Right ventricle myocardium superior (tissue), 1 donor: Measurements from ENCODE around the gene NUP205. TPM values are rescaled to one million over a fixed set of nuclear protein-coding genes. Genes with fewer than 3 reads are reported as not detected.
"Not testable (repeated sequence)": the region's sequence is repeated elsewhere in the genome, so short reads cannot be mapped to it uniquely, and the experiment has no call there.

Experiments used
- ATAC-seq: fragments of 200-7000 bp; cut with Tn5 transposase; one replicate; pipeline ENCODE4 v1.9.1; 2020; ENCODE audit warnings: mild to moderate bottlenecking; ENCODE audit not compliant: poor library complexity
- DNase-seq: peaks from one replicate; pipeline ENCODE4 v3.0.0-alpha.2; 2020
- intact Hi-C: fragments of 100-400 bp; cut with DNase I; formaldehyde crosslinking; loops from one replicate; pipeline ENCODE4 v1.11.2; 2022
- total RNA-seq: library from RNA; stranded (reverse); fragmentation: NEBNext Ultra II Directional; extraction: Animal tissue kit (Norgen Biotek cat#: 25700); gene quantifications from one replicate; pipeline ENCODE4 v1.2.1, GENCODE V29; 2021
- donor health status: DM: no; HTN: yes; CAD: no; lungs with severe emphysema.

Gene NUP205
- total RNA-seq, 1 donor from 2014 or later: 13.0 TPM

DNA sequence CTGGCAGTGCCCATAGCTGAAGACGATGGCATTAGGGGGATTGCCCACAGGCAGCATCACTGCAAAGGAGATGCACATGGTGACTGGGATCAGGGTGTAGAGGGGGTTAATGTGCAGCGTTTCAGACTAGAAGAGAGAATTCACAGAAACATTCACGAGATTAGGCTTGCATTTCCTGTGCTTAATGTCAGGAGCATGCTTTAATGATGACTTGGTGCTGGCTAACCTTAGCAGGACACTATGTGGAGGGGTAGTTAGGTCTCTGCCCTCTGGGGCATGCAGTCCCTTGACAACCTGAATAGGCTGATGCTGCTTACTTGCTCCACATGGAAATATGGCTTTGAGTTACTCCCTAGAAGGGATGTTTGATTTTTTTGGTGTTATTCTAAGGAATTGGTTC is 126.4 kb downstream of the NUP205 start:
- intact Hi-C loops: no loop called here
- DNase-seq (no peak), ATAC-seq (no peak)

DNA sequence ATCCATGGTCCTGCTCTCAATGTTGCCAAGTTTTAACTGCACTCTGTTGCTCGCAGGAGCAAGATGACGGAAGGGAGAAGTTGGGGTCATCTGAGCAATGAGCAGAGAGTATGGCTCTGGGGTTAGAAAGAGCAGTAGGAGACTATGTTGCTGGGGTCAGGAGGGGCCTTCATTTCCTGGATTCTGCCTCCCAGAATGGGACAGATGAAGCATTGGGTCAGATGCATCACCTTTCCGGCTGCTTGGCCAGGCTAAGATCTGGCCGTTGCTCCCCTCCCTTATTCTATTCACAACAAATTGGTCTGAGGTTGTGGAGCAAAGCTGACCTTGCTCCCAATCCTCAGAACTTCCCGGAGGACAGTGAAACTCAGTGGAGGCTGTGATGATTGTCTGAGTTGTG is 127.0 kb downstream of the NUP205 start:
- ATAC-seq (no peak), DNase-seq (no peak)
- intact Hi-C loops: no loop called here

DNA sequence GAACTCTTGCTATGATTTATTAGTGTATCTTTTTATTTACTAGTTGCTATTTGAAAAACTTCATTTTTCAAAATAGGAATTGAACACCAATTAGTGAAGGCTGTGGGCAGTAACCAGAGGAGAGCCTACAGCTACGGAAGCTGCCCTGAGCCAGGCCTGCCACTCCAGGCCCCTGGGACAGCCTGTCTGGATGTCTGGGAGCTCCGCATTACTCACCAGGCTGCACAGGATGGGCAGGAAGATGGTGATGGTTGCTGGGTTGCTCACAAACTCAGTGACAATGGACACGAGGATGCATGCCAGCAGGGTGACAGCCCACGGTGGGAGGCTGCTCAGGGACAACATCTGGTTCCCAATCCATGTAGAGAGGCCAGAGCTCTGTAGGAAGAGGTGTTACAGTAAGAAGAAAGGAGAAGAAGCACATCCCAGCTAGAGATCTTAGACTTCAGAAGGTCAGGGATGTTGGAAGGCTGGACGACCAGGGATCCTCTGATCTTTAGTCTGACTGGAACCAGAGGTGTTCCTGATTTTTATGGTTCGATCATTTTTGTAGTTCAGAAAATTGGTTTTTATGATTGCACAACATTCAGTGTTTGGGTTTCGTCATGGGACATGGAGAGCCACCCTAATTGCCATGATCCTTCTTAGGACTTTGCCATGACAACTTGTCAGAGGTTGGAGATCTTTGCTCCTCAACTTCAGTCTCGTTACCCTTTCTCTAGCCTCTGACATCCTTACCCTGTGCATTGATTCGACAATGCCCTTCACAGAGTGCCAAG is 127.8 kb downstream of the NUP205 start:
- no peak for ATAC-seq

DNA sequence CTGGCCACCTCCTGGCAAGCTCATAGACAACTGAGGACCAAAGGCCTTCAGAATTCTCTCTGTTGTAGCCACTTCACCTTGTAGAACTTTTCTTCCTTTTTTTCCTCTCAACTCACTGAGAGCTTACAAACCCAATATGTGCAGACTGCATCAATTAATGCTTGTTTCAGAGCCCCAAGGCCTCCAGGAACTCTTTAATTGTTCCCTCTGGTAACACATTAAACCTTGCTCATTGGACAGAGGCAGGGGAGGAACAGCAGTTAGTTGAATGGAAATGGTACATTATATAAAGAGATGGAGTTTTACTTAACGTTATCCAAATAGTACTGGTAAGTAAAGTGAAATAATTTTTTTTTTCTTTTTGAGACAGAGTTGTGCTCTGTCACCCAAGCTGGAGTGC is 129.7 kb downstream of the NUP205 start:
- ATAC-seq (no peak), DNase-seq (no peak)
- intact Hi-C loops: no loop called here

More for the DNA sequence above, 127.8 kb downstream of the NUP205 start:
- intact Hi-C loops: no loop called here
- no peak for DNase-seq

DNA sequence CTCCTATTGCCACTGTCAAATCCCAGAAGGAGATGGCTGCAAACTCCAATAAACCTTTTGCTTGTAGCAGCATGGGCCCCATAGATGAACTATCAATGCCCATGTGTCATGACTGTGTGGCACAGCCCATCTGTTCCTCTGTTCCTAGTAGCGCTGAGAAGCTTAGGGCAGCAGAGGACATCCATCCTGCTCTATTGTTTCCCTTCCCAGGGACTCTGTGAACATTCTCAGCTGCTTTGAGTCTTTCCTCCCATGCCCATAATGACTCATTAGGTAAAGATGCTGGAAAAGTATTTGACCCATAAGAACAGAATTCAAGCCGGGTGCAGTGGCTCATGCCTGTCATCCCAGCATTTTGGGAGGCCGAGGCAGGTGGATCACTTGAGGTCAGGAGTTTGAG is 132.8 kb downstream of the NUP205 start:
- DNase-seq (no peak), ATAC-seq (no peak)
- intact Hi-C loops: no loop called here

DNA sequence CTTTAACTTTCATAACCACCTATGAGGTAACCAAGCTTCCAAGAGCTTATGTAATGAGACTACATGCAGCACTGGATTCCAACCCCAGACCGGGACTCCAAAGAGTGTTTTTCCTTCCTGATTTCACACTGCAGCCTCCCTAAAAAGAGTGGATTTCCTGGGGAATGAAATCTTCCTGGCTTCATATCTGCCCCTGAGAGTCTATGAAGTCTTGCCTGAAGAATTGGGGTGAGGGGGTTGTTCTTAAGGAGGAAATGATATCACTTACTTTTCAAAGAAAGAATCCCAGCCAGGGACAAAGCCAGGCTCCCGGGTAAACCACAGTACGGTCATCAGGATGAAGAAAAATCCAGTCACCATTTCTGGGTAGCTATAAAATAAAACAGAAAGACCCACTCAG is 134.3 kb downstream of the NUP205 start:
- intact Hi-C loops: no loop called here
- ATAC-seq (no peak), DNase-seq (no peak)

DNA sequence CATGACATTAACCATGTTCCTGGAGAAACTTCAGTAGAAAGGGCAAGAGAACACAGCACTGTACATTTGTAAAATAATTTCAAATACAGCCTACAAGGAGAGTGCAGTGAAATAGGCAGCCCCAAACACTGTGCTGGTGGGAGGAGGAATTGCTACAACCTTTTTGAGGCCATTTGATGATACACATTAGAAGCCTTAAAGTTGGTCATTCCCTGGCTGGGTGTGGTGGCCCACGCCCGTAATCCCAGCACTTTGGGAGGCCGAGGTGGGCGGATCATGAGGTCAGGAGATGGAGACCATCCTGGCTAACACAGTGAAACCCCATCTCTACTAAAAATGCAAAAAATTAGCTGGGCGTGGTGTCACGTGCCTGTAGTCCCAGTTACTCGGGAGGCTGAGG is 134.9 kb downstream of the NUP205 start:
- DNase-seq, ATAC-seq, intact Hi-C loops: not testable (repeated sequence)

DNA sequence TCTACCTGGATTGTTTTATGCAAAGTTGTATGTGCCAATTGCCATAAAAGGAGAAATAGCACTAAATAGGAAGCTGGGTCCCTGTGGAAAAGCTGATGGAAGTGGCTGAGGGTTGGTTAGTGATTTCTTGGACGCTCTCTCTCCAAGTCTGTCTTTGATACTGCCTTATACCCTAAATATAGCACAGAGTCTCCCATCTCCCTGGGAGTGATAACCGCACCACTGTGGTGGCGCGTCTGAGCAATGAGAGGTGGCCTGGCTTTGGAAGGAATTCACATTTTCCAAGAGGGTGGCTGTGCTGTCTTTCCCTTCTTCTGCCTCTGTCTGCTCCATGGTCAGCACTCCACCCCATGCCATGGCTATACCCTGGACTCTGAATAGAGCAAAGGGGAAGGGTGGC is 135.8 kb downstream of the NUP205 start:
- intact Hi-C loops: no loop called here
- DNase-seq (no peak), ATAC-seq (peak; percentile 81)

DNA sequence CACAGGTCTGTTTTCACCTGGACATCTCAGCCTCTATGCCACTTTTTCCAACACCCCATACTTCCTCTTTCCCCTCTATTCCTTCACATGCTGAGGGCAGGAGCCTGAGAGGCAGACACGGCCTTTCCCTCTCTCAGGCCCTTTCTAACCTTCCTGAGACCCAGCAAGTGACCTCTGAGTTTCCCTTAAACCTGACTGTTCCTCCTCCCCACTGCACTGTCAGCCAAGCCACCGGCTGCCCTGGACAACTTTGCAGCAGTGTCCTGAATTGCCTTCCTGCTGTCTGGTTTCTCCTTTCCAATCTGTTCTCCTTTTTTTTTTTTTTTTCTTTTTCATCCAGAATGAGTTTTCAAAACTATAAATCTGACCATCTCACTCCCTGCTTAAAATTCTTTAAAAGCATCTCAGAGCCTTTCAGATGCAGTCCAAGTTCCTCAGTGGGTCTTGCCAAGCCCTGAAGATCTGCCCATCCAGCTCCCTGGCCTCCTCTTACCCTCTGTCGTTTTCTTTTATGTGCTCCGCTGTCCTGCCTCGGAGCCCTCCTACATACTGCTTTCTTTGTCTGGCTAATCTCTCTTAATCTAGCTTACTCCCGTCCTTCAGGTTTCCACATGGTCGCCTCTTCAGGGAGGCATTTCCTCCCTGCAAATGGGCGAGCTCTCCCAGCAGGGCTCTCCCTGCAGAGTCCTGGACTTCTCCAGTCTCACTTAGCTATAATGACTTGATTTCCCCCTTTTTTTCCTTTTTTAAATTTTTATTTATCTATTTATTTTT is 139.7 kb downstream of the NUP205 start:
- DNase-seq: no peak
- intact Hi-C loops: no loop called here
- no peak for ATAC-seq

Other genes starting within 250 kb of the NUP205 start
- 26.7 TPM for gene CNOT4, start 47.8 kb upstream of the NUP205 start, total RNA-seq
- gene STMP1, start 104.6 kb downstream of the NUP205 start, total RNA-seq: 25.6 TPM
- not detected for gene SLC13A4, start 170.3 kb downstream of the NUP205 start, total RNA-seq
- gene FAM180A, start 190.9 kb downstream of the NUP205 start, total RNA-seq: 5.9 TPM